HG02884 (cell line): Measurements from ENCODE around the gene PTPRS.
"Not testable (repeated sequence)": the region's sequence is repeated elsewhere in the genome, so short reads cannot be mapped to it uniquely, and the experiment has no call there.

ENCODE experiments used
- ATAC-seq: cut with Tn5 transposase; IDR thresholded peaks from one replicate; pipeline ENCODE4 v1.9.1; 2021; ENCODE audit warnings: mild to moderate bottlenecking, moderate library complexity; ENCODE audit not compliant: unreplicated experiment

PTPRS gene

GRCh38 chr19:5340637-5341447 lies at the start of gene PTPRS:
TSS of gene PTPRS (minus strand) at chr19:5340812. CDS start at chr19:5286140, 54,672 bp downstream.
- peak; percentile 48 for ATAC-seq

GRCh38 chr19:5389353-5389752 lies 48.7 kb upstream of the PTPRS start:
- no peak for ATAC-seq

GRCh38 chr19:5387472-5387871 lies 46.9 kb upstream of the PTPRS start:
- ATAC-seq = no peak

GRCh38 chr19:5386841-5387240 lies 46.2 kb upstream of the PTPRS start:
- ATAC-seq = no peak

- not testable (repeated sequence) for ATAC-seq
Observed at GRCh38 chr19:5381197-5381596, 40.6 kb upstream of the PTPRS start.

- no peak for ATAC-seq
Observed at GRCh38 chr19:5380215-5380919, 39.8 kb upstream of the PTPRS start.

GRCh38 chr19:5376928-5377327 lies 36.3 kb upstream of the PTPRS start:
- no peak for ATAC-seq

GRCh38 chr19:5372572-5373200 lies 32.1 kb upstream of the PTPRS start:
- ATAC-seq = no peak

GRCh38 chr19:5369962-5370367 lies 29.4 kb upstream of the PTPRS start:
- ATAC-seq = no peak

- ATAC-seq = no peak
Observed at GRCh38 chr19:5369304-5369703, 28.7 kb upstream of the PTPRS start.

GRCh38 chr19:5367530-5368133 lies 27.0 kb upstream of the PTPRS start:
- no peak for ATAC-seq

- no peak for ATAC-seq
Observed at GRCh38 chr19:5365905-5366304, 25.3 kb upstream of the PTPRS start.

- ATAC-seq = no peak
Observed at GRCh38 chr19:5364674-5365073, 24.1 kb upstream of the PTPRS start.

- not testable (repeated sequence) for ATAC-seq
Observed at GRCh38 chr19:5361839-5362238, 21.2 kb upstream of the PTPRS start.

- no peak for ATAC-seq
Observed at GRCh38 chr19:5361407-5361806, 20.8 kb upstream of the PTPRS start.

- ATAC-seq = no peak
Observed at GRCh38 chr19:5360003-5360780, 19.6 kb upstream of the PTPRS start.

GRCh38 chr19:5358173-5358800 lies 17.7 kb upstream of the PTPRS start:
- ATAC-seq = no peak

- no peak for ATAC-seq
Observed at GRCh38 chr19:5357584-5357983, 17.0 kb upstream of the PTPRS start.

- ATAC-seq = no peak
Observed at GRCh38 chr19:5356918-5357317, 16.3 kb upstream of the PTPRS start.

GRCh38 chr19:5356428-5356827 lies 15.8 kb upstream of the PTPRS start:
- no peak for ATAC-seq
